Measurements from ENCODE around the gene BPIFB6.

DNA sequence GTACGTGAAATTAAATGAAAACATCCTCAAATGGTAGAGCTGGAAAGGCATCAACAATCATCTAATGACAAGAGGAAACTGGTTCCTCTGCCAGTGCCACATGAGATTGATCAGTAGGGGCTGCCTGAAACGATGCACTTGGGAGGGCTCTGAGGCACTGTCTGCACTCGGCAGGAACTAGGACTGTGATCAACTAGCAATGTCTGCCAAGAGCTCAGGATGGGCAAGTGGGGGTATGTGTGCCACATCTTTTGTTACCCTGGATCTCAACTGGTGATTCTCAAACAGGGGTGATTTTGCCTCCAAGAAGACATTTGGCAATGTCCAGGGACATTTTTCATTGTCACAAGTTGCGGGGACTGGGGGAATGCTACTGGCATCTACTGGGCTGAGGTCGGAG is 1.9 kb downstream of the BPIFB6 start:
- TF ChIP-seq, protein P1, sequence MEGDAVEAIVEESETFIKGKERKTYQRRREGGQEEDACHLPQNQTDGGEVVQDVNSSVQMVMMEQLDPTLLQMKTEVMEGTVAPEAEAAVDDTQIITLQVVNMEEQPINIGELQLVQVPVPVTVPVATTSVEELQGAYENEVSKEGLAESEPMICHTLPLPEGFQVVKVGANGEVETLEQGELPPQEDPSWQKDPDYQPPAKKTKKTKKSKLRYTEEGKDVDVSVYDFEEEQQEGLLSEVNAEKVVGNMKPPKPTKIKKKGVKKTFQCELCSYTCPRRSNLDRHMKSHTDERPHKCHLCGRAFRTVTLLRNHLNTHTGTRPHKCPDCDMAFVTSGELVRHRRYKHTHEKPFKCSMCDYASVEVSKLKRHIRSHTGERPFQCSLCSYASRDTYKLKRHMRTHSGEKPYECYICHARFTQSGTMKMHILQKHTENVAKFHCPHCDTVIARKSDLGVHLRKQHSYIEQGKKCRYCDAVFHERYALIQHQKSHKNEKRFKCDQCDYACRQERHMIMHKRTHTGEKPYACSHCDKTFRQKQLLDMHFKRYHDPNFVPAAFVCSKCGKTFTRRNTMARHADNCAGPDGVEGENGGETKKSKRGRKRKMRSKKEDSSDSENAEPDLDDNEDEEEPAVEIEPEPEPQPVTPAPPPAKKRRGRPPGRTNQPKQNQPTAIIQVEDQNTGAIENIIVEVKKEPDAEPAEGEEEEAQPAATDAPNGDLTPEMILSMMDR (IDR thresholded peaks at IDR 0.05) = no peak
- no peak for TF ChIP-seq EP300 (IDR thresholded peaks at IDR 0.05)
- no peak for TF ChIP-seq POLR2AphosphoS5 (IDR thresholded peaks at IDR 0.05)
